GM21367 (cell line): Measurements from ENCODE around the gene ITGAV.
"Not testable (repeated sequence)": the region's sequence is repeated elsewhere in the genome, so short reads cannot be mapped to it uniquely, and the experiment has no call there.

Experiments used
- ATAC-seq: cut with Tn5 transposase; IDR thresholded peaks from one replicate; pipeline ENCODE4 v1.9.1; 2021; ENCODE audit not compliant: unreplicated experiment

The ITGAV gene

DNA sequence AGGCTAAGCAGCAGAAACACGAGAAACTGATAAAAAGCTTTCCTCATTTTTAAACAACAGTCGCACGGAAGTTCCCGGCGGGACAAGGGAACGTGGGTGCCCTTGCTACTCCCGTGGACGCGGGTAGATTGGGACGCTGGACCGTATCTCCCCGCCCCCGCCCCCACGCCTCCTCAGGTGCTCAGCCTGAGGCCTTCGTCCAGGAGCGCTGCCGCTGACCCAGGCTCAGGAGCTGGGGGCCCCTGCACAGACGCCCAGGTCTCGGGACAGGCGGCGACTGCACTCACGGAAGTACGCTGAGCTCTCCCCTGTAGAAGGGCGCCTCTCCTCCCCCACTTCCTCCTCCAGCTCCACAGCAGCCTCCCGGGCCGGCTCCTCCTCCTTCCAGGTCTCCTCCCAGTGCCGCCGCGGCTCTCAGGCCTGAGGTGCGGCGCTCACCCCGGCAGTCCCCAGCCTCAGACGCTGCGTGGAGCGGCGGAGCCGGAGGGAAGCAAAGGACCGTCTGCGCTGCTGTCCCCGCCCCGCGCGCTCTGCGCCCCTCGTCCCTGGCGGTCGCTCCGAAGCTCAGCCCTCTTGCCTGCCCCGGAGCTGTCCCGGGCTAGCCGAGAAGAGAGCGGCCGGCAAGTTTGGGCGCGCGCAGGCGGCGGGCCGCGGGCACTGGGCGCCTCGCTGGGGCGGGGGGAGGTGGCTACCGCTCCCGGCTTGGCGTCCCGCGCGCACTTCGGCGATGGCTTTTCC lies at the start of gene ITGAV:
TSS of gene ITGAV (plus strand) at position 445 of the 738 bp plus-strand sequence. CDS start at position 728, 283 bp downstream.
- peak; percentile 97 for ATAC-seq

DNA sequence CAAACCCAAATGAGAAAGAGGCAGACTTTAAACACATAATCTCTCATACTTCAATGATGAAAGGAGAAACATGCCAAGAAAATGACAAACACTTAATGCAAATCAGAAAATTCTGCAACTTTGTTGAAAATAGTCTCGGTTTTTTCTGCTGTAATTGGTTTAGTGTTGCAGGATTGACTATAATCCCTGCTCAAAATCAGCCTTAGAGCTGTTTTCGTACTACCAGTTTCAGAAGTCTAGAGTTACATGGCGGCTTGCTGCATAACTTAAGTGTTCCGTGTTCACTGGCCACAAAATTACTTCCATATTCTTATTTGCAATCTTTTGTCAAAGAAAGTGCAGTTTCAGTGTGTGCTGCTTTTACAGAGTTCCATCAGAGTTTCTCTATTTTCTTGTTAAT lies 48.9 kb upstream of the ITGAV start:
- no peak for ATAC-seq

DNA sequence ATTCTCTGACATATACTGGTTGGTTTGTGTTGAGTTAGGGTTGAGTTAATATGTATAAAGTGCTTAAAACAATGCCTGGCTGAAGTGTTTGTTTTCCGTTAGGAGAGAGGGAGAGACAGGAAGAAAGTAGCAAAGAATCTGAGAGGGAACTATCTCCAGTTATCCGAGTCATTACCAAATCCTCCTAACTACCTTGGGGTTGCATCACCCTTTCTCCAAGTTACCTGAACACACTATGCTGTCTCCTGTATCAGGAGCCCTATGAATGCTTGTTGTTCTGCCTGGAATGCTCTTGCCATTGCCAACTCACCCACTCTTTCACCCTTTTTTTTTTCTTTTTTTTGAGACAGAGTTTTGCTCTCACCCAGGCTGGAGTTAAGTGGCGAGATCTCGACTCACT lies 47.9 kb upstream of the ITGAV start:
- no peak for ATAC-seq

DNA sequence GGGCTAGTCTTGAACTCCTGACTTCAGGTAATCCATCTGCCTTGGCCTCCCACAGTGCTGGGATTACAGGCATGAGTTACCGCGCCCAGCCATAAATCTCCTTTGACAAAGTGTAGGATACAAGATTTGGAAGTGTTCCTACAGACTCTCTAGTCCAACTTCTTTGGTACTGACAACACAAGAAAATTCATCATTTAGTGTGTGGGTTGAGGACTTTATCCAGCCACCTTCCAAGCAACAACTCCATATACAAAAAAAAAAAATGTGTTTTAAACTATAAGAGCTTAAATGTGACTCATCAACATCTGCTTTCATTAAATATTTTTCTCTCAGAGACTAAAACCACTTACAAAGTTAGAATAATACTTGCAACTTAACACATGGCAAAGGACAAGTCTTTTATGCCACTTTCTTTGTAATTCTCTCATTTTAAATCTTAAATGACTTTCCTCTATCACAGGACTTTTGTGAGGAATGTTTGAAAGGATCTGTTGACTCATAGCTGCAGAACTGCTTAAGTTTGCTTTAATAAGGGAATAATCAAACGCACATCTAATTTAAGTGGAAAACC lies 46.2 kb upstream of the ITGAV start:
- ATAC-seq: no peak

DNA sequence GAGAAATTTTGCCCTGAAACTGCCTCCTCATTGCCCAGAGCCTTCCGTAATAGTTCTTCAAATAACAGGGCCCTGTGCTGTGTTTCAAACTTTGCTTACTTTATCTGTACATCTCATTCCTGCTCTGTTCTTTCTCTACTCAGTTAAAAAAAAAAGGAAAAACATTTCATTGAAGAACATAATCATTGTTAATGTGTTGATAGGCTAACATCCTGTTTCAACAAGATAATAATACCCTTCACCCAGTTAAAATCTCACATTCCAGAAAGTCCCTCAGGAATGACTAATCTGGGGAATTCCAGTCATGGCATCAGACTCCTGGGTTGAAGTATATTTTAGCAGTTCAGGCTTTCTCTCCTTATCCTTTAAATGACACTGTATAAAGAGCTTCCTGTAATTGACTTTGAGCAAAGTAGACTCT lies 45.6 kb upstream of the ITGAV start:
- ATAC-seq: no peak

DNA sequence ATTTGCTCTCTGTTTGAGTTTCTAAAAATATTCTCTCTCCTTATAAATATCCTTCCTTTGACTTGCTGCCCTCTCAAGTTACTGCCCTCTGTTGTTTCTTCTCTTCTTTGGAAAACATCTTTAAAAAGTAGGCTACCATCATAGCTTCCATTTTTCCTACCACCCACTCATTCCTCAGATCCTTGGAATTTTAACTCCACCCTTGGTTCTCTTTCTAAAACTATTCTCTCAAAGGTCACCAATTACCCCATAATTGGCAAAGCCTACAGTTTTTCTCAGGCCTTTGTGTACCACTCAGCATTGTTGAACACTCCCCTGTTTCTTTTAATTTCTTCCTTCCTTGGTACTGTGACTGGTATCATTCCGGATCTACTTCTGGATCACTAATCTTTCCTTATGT lies 43.0 kb upstream of the ITGAV start:
- no peak for ATAC-seq

DNA sequence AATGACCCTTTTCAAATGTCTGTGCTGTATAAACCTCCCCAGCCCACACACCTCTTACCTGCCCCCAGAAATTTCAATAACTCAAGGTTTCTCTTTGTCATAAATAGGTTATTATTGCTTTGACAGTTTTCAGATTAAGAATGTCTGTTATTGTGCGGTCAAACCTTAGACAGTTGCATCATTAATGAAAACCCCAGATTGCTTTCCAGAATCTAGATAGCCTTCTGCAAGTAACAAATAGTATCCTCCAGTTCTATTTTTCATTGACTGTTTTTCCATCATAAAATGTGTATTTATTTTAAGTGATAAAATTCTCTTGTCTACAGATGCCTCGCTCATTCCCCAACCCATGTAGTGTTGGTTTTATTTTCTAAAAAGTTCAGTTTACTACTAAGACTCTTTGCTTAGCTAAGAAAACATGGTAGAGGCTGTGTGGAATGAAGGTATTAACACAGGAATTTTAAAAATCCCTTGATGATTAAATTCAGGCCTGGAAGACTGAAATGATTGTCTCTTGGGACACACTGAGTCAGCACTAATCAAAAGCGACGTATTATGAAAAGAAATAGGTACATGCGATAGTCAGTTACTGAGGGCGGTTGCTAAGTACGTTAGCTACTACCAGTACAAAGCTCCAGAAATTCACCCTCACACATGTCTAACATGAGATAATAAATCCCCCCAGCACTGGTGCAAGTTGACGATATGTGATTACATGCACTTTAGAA lies 38.4 kb upstream of the ITGAV start:
- no peak for ATAC-seq

DNA sequence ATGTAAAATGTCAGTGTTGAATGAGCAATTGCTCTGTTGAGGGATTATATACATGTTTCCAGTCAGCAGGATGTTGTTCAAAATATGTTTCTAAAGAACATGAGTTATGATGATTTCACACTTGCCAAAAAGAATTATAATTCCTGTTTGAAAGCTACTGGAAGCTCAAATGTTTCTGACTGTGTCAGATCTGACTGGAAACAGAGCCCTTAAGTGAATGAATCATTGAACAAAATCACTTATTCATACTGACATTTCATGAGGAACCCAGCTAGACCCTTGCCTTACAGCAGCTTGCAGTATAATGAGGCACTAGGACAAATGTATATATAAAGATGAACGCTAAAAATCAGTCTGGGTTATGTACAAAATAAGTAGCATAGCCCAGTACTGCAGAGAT lies 35.4 kb upstream of the ITGAV start:
- ATAC-seq: no peak

DNA sequence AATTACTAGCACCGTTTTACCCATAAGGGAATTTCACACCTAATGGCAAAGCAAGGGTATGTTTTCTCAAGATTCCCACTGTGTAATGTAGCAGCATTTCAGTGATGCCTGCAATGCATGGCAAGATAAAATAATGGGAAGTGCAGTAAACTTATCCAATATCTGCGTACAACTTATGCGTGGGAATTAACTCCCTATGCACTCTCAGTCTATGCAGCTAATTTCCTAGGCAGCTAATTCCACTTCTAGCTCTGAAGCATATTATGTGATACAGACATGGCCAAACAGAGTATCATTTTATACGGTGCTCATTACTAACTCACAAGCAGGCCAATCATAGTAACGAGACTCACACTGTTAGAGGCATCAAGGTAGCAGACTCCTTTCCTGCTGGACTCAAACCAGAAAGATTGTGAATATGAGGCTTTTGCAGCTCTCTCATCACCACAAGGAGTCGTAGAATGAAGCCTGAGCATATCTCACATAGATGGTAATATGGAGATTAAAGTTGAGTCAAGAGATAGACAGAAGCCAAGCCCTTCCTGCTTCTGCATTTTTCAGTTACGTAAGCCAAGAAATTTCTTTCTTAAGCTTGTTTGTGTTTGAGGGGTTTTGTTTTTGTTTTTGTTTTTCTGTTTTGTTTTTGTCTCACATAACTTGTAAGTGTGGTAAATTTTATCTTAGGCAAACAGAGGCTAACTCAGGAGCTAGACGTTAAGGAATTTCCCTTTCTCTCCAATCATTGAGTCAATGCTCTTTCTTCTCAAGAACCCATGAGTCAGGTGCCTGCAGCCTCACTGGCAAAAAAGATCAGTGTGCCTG lies 34.8 kb upstream of the ITGAV start:
- ATAC-seq: no peak

DNA sequence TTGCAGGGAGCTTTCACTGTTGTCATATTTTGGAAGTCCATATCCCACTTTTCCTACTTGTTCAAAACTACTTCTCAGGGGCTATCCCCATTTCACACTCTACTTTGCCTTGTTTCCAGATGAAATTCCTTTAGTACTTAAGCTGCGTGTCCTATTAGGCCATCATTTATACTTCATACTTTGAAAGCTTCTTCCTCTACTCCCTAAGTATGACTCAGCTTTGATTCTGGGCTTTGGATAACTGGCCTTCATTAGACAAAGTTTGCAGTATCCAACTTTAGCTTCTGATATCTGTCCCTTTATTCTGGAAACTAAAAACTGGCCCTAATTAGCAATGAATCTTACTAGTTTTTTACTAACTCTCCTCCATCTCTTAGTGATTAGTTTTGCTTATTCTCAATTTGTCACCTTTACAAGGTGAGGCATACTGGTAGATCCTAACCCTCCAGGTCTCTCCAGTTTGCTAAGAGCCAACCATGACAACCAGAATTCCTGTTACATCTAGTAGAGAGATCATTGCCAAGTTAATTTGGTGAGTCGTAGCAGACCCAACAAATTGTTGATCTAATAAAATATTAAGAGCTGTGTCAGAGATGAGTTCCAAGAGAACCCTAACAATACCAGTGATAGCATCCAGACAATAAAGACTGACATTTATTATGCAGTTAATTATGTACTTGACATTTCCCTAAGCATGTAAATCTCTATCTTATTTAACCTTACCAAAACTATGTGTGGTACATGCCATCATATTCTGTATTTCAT lies 31.2 kb upstream of the ITGAV start:
- ATAC-seq: no peak

DNA sequence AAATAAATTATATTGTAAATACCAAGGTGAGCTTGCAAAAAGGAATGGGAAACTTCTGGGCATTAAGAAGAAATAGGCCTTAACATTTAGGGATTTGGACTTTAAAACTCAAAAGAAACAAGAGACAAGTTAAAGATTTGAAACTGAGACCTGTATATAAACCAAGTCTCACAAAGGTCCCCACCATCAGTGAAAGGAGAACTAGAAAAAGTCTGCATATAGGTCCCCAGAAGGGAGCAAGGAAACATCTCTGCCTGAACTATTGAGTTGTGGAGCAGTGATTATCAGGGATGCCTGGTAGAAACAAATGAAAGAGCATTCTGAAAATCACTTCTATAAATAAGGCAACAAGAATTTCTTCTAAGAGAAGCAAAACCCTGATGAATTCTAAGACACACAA lies 30.5 kb upstream of the ITGAV start:
- ATAC-seq: peak; percentile 45

DNA sequence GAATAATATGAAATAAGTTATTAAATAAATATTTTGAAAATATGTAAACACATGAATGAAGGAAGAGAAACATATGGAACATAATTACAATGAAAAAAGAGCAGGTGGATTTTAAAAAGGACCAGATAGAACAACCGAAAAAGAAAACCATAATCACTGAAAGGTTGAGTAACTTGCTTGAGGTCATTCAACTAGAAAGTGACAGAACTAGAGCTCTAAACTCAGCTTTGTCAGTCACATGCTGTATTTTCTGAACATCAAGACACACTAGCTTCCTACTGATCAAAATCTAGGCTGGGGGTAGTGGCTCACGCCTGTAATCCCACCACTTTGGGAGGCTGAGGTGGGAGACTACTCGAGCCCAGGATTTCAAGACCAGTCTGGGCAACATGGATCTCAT lies 30.0 kb upstream of the ITGAV start:
- ATAC-seq: peak; percentile 86

DNA sequence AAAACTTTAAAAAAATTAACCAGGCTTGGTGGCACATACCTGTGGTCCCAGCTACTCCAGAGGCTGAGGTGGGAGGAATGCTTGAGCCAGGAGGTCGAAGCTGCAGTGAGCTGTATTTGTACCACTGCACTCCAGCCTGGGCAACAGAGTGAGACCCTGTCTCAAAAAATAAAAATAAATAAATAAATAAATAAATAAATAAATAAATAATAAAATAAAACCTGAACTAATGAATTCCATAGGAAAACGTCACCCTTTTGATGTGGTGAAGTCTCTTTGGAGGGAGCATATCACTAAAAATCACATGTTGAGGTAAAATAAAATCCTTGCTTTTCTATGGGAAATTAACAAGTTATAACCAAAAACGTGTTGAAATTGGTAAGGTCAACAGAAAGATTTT lies 29.6 kb upstream of the ITGAV start:
- ATAC-seq: no peak

DNA sequence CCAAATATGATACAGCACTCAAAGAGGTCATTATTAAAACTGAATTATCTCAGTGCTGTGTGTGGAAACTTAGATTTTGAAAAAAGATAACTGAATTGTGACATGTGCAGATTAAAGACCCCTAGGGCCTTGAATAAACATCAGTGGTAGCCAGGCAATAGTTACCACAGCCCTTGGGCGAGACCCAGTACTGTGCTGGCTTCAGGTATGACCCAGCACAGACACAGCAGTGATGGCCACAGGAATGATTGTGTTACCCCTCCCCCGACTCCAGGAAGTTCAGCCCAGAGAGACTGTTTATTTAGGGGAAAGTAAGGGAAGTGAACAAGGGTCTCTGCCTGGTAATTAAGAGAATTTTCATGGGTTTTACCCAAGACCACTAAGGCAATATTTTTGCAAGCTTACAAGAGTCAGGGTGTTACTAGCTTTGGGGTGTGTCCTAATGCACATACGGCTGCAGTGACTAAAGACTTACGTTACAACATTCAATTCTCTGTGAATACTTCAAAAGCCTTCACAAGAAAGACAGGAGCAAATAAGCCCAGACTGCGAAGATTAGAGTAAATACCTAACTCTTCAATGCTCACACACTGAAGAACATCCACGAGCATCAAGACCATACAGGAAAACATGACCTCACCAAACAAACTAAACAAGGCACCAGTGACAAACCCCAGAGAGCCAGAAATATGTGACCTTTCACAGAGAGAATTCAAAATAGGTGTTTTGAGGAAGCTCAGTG lies 28.2 kb upstream of the ITGAV start:
- no peak for ATAC-seq

DNA sequence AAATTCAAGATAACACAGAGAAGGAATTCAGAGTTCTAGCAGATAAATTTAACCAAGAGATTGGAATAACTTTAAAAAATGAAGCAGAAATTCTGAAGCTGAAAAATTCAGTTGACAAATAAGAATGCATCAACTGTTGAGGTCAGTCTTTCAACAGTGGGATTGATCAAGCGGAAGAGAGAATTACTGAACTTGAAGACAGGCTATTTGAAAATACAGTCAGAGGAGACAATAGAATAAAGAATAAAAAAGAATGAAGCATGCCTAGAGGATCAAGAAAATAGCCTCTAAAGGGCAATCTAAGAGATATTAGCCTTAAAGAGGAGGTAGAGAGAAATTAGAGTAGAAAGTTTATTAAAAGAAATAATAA lies 27.7 kb upstream of the ITGAV start:
- no peak for ATAC-seq

DNA sequence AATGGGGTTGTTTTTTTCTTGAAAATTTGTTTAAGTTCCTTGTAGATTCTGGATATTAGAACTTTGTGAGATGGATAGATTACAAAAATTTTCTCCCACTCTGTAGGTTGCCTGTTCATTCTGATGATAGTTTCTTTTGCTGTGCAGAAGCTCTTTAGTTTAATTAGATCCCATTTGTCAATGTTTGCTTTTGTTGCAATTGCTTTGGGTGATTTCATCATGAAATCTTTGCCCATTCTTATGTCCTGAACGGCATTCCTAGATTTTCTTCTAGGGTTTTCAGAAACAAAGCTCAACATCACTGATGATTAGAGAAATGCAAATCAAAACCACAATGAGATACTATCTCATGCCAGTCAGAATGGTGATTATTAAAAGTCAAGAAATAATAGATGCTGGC lies 21.3 kb upstream of the ITGAV start:
- ATAC-seq: not testable (repeated sequence)

DNA sequence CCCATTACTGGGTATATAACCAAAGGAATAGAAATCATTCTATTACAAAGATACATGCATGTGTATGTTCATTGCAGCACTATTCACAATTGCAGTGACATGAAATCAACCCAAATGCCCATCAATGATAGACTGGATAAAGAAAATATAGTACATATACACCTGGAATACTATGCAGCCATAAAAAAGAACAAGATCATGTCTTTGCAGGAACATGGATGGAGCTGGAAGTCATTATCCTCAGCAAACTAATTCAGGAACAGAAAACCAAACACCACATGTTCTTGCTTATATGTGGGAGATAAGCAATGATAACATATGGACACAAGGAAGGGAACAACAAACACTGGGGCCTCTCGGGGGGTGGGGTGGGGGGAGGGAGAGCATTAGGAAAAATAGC lies 20.7 kb upstream of the ITGAV start:
- ATAC-seq: not testable (repeated sequence)

DNA sequence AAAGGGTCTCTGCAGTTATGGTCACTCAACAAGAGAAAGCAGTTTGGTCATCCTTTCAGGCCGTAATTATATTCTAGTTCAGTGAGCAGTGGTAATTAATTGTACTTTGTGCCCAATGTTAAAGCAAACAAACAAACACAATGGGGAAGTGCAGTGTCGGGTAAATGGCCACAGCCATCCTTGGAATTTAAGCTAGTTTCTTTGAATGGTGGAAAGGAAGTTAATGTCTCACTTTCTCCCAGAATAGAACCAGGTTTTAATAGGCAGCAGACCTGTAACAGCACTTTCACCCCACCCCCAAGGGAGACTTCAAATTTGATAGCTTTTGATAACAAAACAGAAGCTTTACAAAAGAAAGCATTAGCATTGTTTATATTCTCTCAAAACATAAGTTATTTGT lies 20.0 kb upstream of the ITGAV start:
- ATAC-seq: no peak

DNA sequence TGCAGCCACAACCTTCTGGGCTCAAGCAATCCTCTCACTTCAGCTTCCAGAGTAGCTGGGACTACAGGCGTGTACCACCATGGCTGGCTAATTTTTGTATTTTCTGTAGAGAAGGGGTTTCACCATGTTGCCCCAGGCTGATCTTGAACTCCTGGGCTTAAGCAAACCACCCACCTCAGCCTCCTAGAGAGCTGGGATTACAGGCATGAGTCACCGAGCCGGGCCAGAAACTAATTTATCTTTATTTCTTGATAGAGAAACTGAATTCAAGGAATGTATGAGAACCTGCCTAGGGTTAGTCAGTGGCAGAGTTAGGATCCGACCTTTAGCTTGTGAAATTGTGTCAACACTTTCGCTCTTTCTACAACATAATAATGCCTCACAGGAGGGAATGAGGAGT lies 19.3 kb upstream of the ITGAV start:
- ATAC-seq: no peak

DNA sequence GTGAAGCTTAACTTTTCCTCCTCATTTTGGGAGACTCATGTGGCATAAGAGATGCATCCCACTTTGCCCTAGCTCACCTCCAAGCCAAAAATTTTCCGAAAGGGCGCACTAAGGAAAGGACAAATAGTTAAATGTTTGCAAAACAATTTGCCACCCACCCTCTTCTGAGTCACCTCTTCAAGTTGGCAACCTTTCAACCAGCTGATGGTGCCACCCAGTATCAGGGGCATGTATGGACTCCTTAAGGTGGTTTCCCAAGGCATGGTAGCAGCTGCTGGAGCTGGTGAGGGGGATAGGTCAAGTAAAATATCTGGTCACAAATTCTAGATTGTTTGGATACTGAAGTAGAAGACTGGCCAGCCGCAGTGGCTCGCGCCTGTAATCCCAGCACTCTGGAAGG lies 17.2 kb upstream of the ITGAV start:
- no peak for ATAC-seq
